IPS-NIHi7 (cell line): ENCODE results near the gene ITPR2.

ENCODE experiments used
- DNase-seq: peaks from one replicate; pipeline ENCODE4 v3.0.0; 2012; ENCODE audit warnings: mixed read lengths; ENCODE audit errors: extremely low spot score

The ITPR2 gene

GRCh38 chr12:26303418-26303817 is 529.6 kb downstream of the ITPR2 start:
- DNase-seq: no peak

- no peak for DNase-seq
Measured at GRCh38 chr12:26302776-26303175, 530.2 kb downstream of the ITPR2 start.

- no peak for DNase-seq
Measured at GRCh38 chr12:26299751-26300150, 533.2 kb downstream of the ITPR2 start.

- no peak for DNase-seq
Measured at GRCh38 chr12:26298785-26299621, 534.0 kb downstream of the ITPR2 start.

- DNase-seq: no peak
Measured at GRCh38 chr12:26297396-26298070, 535.5 kb downstream of the ITPR2 start.

GRCh38 chr12:26295001-26295400 is 538.0 kb downstream of the ITPR2 start:
- DNase-seq: no peak

- DNase-seq: no peak
Measured at GRCh38 chr12:26293612-26294011, 539.4 kb downstream of the ITPR2 start.

- no peak for DNase-seq
Measured at GRCh38 chr12:26292596-26292995, 540.4 kb downstream of the ITPR2 start.

- DNase-seq: no peak
Measured at GRCh38 chr12:26290565-26290964, 542.4 kb downstream of the ITPR2 start.

- DNase-seq: no peak
Measured at GRCh38 chr12:26287671-26288381, 545.2 kb downstream of the ITPR2 start.
